HepG2 (cell line): ENCODE results near the gene U2AF2. TPM values are rescaled to one million over a fixed set of nuclear protein-coding genes. Genes with fewer than 3 reads are reported as not detected.

Source experiments
- ATAC-seq: fragments of 200-7000 bp; cut with Tn5 transposase; 3 replicates; pipeline ENCODE4 v1.9.1; 2020; ENCODE audit warnings: mild to moderate bottlenecking, moderate library complexity
- BruUV-seq: library from RNA; stranded (reverse); fragments of 400-500 nt; replicated peaks from 2 replicates; lab custom pipeline; 2021; lab: Mats Ljungman, UMichigan
- CTCF ChIA-PET: fragments of 300-600 bp; formaldehyde crosslinking; extraction: SDS; loops from one replicate; lab custom pipeline; 2021; ENCODE audit warnings: low total read pairs, inconsistent platforms, low intra/inter-chr PET ratio; lab: Yijun Ruan, JAX
- POLR2A ChIA-PET: fragments of 350-600 bp; sonication (Branson Sonifier 250); formaldehyde crosslinking; loops from one replicate; lab custom pipeline; 2020; ENCODE audit warnings: antibody characterized with exemption, inconsistent platforms; lab: Yijun Ruan, JAX
- DNase-seq: peaks from one replicate; pipeline ENCODE4 v3.0.0-alpha.2; 2015; ENCODE audit warnings: low spot score
- FAIRE-seq: peaks from 3 replicates; lab custom pipeline; 2011; peaks lifted over from hg19 to GRCh38; lab: Jason Lieb, UNC
- H2AFZ ChIP-seq: one replicate; pipeline ENCODE4 v1.6.1; 2011; ENCODE audit warnings: low read length, inconsistent platforms
- H3K27ac ChIP-seq: fragments of 300-600 bp; 3 replicates; pipeline ENCODE4 v1.8.0; 2011; ENCODE audit warnings: mixed run types, mild to moderate bottlenecking, mixed read lengths, low read length, inconsistent platforms; ENCODE audit not compliant: insufficient read depth; ENCODE audit errors: extremely low read length
- H3K27me3 ChIP-seq, 2 experiments: fragments of 200-600 bp in 1 of 2; 2 replicates in 1 of 2; 3 replicates in 1 of 2; pipeline versions ENCODE4 v1.6.0 to v1.8.0; 2011; ENCODE audit warnings: low read length in 2 of 2, mild to moderate bottlenecking in 2 of 2, moderate library complexity in 2 of 2, inconsistent platforms in 1 of 2; ENCODE audit not compliant: insufficient read depth in 2 of 2, control insufficient read depth in 1 of 2
- H3K36me3 ChIP-seq, 2 experiments: fragments of 200-600 bp in 1 of 2; replicated peaks in 1 of 2; 2 replicates in 1 of 2; 3 replicates in 1 of 2; pipeline versions ENCODE4 v1.5.1 to v1.8.0; 2011; ENCODE audit warnings: low read length in 2 of 2, inconsistent platforms in 1 of 2; ENCODE audit not compliant: insufficient read depth in 2 of 2, control insufficient read depth in 1 of 2
- H3K4me1 ChIP-seq: 2 replicates; pipeline ENCODE4 v1.5.1; 2012; ENCODE audit warnings: low read length, inconsistent platforms; ENCODE audit not compliant: insufficient read depth
- H3K4me2 ChIP-seq: 2 replicates; pipeline ENCODE4 v1.6.0; 2011; ENCODE audit warnings: low read depth, low read length, inconsistent platforms
- H3K4me3 ChIP-seq, 3 experiments: fragments of 200-600 bp in 1 of 3; sonication (generic), shearing (Covaris generic) in 1 of 3; replicated peaks in 1 of 3; 2 replicates each; pipeline ENCODE4 v1.5.1; 2011 to 2016; ENCODE audit warnings: low read length in 3 of 3, inconsistent platforms in 2 of 3, low read depth in 2 of 3, mild to moderate bottlenecking in 2 of 3, control low read depth in 1 of 3, mixed read lengths in 1 of 3; ENCODE audit not compliant: insufficient read depth in 1 of 3
- H3K79me2 ChIP-seq: one replicate; pipeline ENCODE4 v1.6.1; 2011; ENCODE audit warnings: low read length, inconsistent platforms; ENCODE audit not compliant: insufficient read depth
- H3K9ac ChIP-seq: 2 replicates; pipeline ENCODE4 v1.6.0; 2011; ENCODE audit warnings: mild to moderate bottlenecking, low read depth, low read length, inconsistent platforms; ENCODE audit not compliant: insufficient read depth
- H3K9me3 ChIP-seq: 2 replicates; pipeline ENCODE4 v1.5.1; 2012; ENCODE audit warnings: mild to moderate bottlenecking, low read length
- H4K20me1 ChIP-seq: 2 replicates; pipeline ENCODE4 v1.6.0; 2011; ENCODE audit warnings: inconsistent platforms, mild to moderate bottlenecking, low read length, moderate library complexity; ENCODE audit not compliant: insufficient read depth
- AGO2 ChIP-seq: fragments of 200-400 bp; formaldehyde crosslinking; optimal IDR thresholded peaks from 2 replicates; pipeline ENCODE3; 2017; ENCODE audit warnings: mild to moderate bottlenecking, low read depth, low read length, moderate library complexity
- ARHGAP35 ChIP-seq: sonication (generic); formaldehyde crosslinking; IDR thresholded peaks from 2 replicates; pipeline ENCODE4 v1.9.0; 2022; ENCODE audit warnings: mild to moderate bottlenecking, inconsistent platforms, moderate library complexity, missing genetic modification reagents, borderline replicate concordance
- ARID4A ChIP-seq: sonication (generic); formaldehyde crosslinking; IDR thresholded peaks from 2 replicates; pipeline ENCODE4 v1.5.0; 2020; ENCODE audit warnings: mild to moderate bottlenecking, missing genetic modification reagents, borderline replicate concordance
- BRD4 ChIP-seq: sonication (generic); formaldehyde crosslinking; IDR thresholded peaks from 2 replicates; pipeline ENCODE4 v1.4.0; 2020; ENCODE audit warnings: missing genetic modification reagents
- HNF1B ChIP-seq: sonication (generic); formaldehyde crosslinking; IDR thresholded peaks from 2 replicates; pipeline ENCODE4 v1.5.1; 2020; ENCODE audit warnings: mild to moderate bottlenecking, moderate library complexity, missing genetic modification reagents
- ISX ChIP-seq: sonication (generic); formaldehyde crosslinking; conservative IDR thresholded peaks from 2 replicates; pipeline ENCODE4 v1.5.0; 2020; ENCODE audit warnings: missing genetic modification reagents
- MLLT10 ChIP-seq: sonication (generic); formaldehyde crosslinking; IDR thresholded peaks from 2 replicates; pipeline ENCODE4 v1.4.0; 2020; ENCODE audit warnings: missing genetic modification reagents
- RFX3 ChIP-seq: IDR thresholded peaks from 2 replicates; pipeline ENCODE4 v1.6.1; 2016; ENCODE audit warnings: missing biosample characterization, missing genetic modification reagents
- ZBTB38 ChIP-seq: sonication (generic); formaldehyde crosslinking; IDR thresholded peaks from 2 replicates; pipeline ENCODE4 v1.5.1; 2020; ENCODE audit warnings: mild to moderate bottlenecking, missing genetic modification reagents
- ZNF556 ChIP-seq: sonication (generic); formaldehyde crosslinking; IDR thresholded peaks from 2 replicates; pipeline ENCODE4 v1.4.0; 2020; ENCODE audit warnings: mild to moderate bottlenecking, missing genetic modification reagents, borderline replicate concordance
- ZNF687 ChIP-seq: sonication (generic); formaldehyde crosslinking; IDR thresholded peaks from 2 replicates; pipeline ENCODE4 v1.5.1; 2020; ENCODE audit warnings: mild to moderate bottlenecking, missing genetic modification reagents, moderate library complexity
- ZNF691 ChIP-seq: sonication (generic); formaldehyde crosslinking; IDR thresholded peaks from 2 replicates; pipeline ENCODE4 v1.4.0; 2020; ENCODE audit warnings: missing genetic modification reagents, low read depth, mild to moderate bottlenecking, borderline replicate concordance
- WGBS: methylation state at CpG from one replicate; pipeline ENCODE4 v1.1.6; 2017; ENCODE audit warnings: low lambda C conversion rate; 5-methylcytosine and 5-hydroxymethylcytosine counted together
- in situ Hi-C: cut with HindIII; loops from 2 replicates; pipeline ENCODE4 v1.10.0; 2017; ENCODE audit warnings: low pct_unique_long_range_greater_than_20kb; ENCODE audit not compliant: extremely low pct_ligation_motif_present
- intact Hi-C: fragments of 100-400 bp; cut with micrococcal nuclease; formaldehyde crosslinking; loops from one replicate; pipeline ENCODE4 v1.10.0; 2022; ENCODE audit not compliant: unreplicated experiment
- polyA plus RNA-seq, 8 experiments: library from polyadenylated mRNA; depleted of rRNA in 3 of 8; stranded (reverse) in 7 of 8; unstranded in 1 of 8; fragments of >200 nt; fragmentation: Illumina TruSeq in 4 of 8; extraction: Trizol in 4 of 8; gene quantifications; 2 replicates each; pipeline versions ENCODE4 v1.2.1 to v1.2.3, GENCODE V29; 2011 to 2016; ENCODE audit warnings: low read depth in 4 of 8, missing spikeins in 1 of 8, mixed read lengths in 1 of 8; ENCODE audit not compliant: insufficient read depth in 1 of 8
- total RNA-seq, 5 experiments: library from RNA; depleted of rRNA; stranded (reverse); fragments of >200 nt; fragmentation: Illumina TruSeq; extraction: Trizol; gene quantifications; 2 replicates each; pipeline ENCODE4 v1.2.3, GENCODE V29; 2016; ENCODE audit warnings: low read depth in 1 of 5

The U2AF2 gene
- total and polyA plus RNA-seq, 2 of the 13 experiments (the other 11 are each of a cell fraction or from before 2014, with no cell fraction given) = 84.3 to 124 TPM

- H3K9ac ChIP-seq = peak overlapping the region; percentile 100
- intact Hi-C loops = no loop called here
- no peak for FAIRE-seq
- no peak for TF ChIP-seq HNF1B (CRISPR knock-in tag)
- TF ChIP-seq ISX (CRISPR knock-in tag) = no peak
- no peak for TF ChIP-seq AGO2
- no peak for TF ChIP-seq ZNF556
- TF ChIP-seq MLLT10 (CRISPR knock-in tag) = peak; percentile 51; the same call in 1 of the 2 replicates
- TF ChIP-seq ARHGAP35 = no peak
- TF ChIP-seq RFX3 (CRISPR knock-in tag) = no peak
- no peak for TF ChIP-seq ARID4A (CRISPR knock-in tag)
- peak; percentile 40; the same call in 1 of the 2 replicates for TF ChIP-seq ZNF687 (CRISPR knock-in tag)
- no peak for TF ChIP-seq ZNF691
- peak; percentile 33; the same call in 1 of the 2 replicates for TF ChIP-seq ZBTB38 (CRISPR knock-in tag)
- no peak for TF ChIP-seq BRD4 (CRISPR knock-in tag)
These were observed 2.3 kb downstream of the U2AF2 start for GRCh38 chr19:55656988-55657747.

More at GRCh38 chr19:55656988-55657747, 2.3 kb downstream of the U2AF2 start:
- Histone ChIP-seq H3K27me3 (no peaks in the 10 kb centered on the region; a peak in 1 of 5 replicates), H3K36me3 (peaks cover 15 to 32% of the 10 kb centered on the region in 2 experiments), H3K4me2 (peak overlapping the region; percentile 89), H3K4me3 (peak overlapping the region; percentile 78 to 97 (median 85)), H3K4me1 (peaks cover 24% of the 10 kb centered on the region), H3K9me3 (no peaks in the 10 kb centered on the region), H3K79me2 (peaks cover 58% of the 10 kb centered on the region), H2AFZ (no peak overlapping the region), H4K20me1 (peaks cover 49% of the 10 kb centered on the region), H3K27ac (peak overlapping the region; percentile 99)
- in situ Hi-C loops = no loop called here
- BruUV-seq = no TSS peak
- 55% methylated on average over 16 of the region's 18 CpGs for WGBS
- ATAC-seq (no peak), DNase-seq (no peak)
- POLR2A ChIA-PET = interaction anchor here (1.8 to 2.1 kb wide), 2 partner anchors 9 to 14 kb away, joined by 5 to 9 read pairs; partner anchors contain the start of gene CCDC106
- CTCF ChIA-PET = no interaction called here
